Stimulated activated CD8-positive, alpha-beta memory T cell treated with anti-CD3 and anti-CD28 coated beads, Interleukin-4, amount 100 ng/mL, for 4 hours (primary cell): ENCODE data around the gene SLMAP.

Source experiments
- DNase-seq, 2 donors: peaks; one replicate each; pipeline ENCODE4 v3.0.0-alpha.2; 2020; ENCODE audit warnings: low read depth in 2 of 2, low spot score in 1 of 2

The SLMAP gene

DNA sequence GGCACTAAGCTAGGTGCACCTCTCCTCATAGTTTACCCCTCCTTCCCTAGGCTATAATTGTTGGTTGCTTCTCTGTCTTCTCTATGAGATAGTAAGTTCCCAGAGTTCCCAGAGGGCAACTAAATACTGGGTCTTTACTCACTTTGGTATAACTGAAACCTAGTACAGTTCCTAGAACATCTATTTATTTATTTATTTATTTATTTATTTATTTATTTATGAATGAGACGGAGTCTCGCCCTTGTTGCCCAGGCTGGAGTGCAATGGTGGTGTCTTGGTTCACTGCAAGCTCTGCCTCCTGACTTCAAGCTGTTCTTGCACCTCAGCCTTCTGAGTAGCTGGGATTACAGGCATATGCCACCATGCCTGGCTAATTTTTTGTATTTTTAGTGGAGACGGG lies 181.0 kb downstream of the SLMAP start:
- DNase-seq, result no peak

DNA sequence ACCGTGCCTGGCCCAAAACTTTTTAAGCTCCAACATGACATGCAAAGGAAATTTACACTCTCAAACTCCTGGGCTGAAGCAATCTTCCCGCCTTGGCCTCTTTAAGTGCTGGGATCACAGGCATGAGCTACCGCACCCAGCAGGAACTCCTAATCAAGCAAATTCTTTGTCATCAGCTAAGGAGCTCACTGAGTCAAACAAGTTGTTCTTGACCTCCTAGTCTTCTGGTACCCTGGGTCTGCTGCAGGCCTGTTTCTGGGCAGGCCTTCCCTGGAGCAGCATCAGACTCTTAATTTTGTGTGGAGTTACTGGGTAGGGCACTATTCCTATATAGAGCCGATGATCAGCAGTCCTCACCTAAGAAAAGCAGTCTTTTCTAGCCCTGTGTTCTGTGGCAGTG lies 183.7 kb downstream of the SLMAP start:
- no peak for DNase-seq

- DNase-seq, result no peak
Measured at GRCh38 chr3:57942388-57942787, 186.3 kb downstream of the SLMAP start.

- DNase-seq, result no peak
Measured at GRCh38 chr3:57942872-57943283, 186.8 kb downstream of the SLMAP start.

GRCh38 chr3:57943525-57944495 lies 187.7 kb downstream of the SLMAP start:
- DNase-seq, result no peak

DNA sequence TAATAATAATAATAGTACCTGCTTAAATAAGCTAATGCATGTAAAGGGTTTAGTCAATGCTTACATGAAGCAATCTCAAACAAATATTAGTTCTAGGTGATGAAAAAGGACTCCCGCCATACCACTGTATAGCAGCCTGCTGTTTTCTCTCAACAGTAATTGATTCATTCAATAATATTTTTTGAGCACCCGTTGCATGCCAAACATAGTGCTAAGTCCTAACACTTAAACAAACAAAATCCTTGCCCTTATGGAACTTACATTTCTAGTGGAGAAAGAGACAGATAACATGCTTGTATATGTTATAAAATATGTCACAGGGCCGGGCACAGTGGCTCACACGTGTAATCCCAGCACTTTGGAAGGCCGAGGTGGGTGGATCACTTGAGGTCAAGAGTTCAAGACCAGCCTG lies 190.9 kb downstream of the SLMAP start:
- DNase-seq, result no peak

- no peak for DNase-seq
Measured at GRCh38 chr3:57948080-57948671, 192.1 kb downstream of the SLMAP start.

DNA sequence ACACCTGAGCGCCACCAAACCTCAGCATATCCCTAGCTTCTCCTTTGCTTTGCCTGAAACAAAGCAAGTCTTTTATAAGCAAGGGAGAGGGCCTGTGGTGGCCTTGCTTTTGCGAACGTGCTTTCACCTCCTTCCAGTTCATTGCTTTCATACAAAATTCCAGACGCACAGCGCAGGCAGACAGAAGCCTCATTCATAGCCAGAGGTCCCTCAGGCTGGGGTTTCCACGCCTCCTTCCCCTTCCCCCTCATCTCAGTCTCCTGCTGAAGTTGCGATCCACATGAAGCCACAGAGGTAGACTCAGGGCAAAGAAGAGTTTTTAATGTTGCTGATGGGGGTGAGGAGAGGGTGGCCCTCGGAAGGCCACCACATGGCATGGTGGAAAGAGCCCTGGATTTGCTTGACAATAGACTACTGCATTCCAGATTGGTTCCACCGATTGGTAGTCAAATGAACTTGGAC lies 192.7 kb downstream of the SLMAP start:
- DNase-seq, result no peak

DNA sequence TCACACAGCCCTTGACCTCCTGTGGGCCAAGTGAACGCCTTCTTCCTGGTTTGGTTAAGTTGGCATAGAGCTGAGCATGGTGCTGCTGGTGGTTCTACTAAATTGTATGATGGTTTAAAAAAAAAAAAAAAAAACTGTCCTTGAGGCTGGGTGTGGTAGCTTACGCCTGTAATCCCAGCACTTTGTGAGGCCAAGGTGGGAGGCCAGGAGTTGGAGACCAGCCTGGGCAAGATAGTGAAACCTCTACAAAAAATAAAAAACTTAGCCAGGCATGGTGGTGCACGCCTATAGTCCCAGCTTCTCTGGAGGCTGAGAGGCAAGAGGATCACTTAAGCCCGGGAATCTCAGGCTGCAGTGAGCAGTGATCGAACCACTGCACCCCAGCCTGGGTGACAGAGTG lies 193.2 kb downstream of the SLMAP start:
- DNase-seq, result no peak

- no peak for DNase-seq
Measured at GRCh38 chr3:57949785-57950615, 193.9 kb downstream of the SLMAP start.

DNA sequence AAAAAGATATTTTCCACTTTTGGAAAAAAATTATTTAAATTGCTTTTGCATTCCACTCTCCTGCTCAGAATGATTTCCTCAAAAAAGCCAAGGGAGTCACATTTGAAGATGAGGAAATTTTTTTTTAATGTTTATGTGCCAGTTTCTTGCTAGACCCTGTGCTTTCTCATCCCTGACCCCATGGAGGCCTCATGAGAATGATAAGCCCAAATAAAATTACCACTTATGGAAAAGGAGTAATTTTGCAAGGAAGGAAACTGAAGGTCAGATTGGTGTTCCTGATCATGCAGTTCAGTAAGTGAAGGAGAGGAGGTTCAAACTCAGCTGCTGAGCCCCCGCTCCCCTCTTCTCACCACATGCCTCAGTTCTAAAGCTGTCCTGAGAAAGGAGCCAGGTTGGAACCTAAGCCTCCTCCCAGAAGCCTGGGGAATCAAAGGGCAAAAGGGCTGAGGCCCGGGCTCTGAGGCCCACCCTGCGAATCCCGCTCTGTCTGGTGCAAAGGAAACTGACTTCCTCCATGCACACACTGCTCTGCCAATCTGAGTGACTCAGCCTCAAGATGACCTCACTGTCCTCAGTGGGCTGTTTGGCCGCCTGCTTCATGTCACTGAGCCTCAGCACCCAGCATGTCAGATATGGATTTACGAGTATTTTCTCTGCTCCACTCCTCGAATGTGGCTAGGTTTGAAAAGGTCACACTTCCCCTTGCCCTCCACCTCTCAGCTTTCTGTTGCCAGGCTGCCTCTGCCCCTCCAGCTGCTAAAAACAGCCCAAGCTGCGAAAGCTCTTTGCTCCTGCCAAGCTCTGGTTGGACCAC lies 195.2 kb downstream of the SLMAP start:
- no peak for DNase-seq

DNA sequence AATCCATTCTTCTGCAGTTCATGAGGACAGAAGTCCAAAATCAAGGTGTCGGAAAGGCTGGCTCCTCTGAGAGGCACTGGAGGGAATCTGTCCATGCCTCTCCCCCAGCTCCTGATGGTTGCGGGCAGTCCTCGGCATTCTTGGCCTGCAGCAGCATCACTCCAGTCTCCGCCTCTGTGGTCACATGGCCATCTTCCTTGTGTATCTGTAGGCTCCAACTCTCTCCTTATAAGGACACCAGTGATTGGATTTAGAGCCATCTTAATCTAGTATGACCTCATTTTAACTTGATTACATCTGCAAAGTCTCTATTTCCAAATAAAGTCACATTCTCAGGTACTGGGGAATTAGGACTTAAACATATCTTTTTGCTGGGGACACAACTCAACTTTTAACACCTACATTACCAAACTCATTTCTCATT lies 196.1 kb downstream of the SLMAP start:
- no peak for DNase-seq

DNA sequence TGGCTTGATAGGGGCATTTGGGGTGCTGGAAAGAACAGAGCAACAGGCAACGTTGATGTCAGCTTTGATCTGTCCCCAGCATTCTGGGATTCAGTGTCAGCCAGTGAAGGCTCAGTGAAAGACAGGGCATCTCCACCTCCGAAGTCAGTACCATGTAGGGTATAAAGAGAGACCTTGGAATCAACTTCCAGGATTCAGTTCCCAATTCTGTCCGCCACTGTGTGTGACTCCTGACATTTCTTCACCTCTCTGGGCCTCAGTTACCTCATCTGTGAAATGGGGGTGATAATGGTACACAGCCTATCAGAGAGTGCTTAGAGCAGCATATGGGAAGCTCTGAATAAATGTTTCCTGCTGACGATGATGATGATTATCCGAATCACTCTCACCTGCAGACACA lies 196.5 kb downstream of the SLMAP start:
- DNase-seq, result no peak

- no peak for DNase-seq
Measured at GRCh38 chr3:57953576-57953975, 197.5 kb downstream of the SLMAP start.

DNA sequence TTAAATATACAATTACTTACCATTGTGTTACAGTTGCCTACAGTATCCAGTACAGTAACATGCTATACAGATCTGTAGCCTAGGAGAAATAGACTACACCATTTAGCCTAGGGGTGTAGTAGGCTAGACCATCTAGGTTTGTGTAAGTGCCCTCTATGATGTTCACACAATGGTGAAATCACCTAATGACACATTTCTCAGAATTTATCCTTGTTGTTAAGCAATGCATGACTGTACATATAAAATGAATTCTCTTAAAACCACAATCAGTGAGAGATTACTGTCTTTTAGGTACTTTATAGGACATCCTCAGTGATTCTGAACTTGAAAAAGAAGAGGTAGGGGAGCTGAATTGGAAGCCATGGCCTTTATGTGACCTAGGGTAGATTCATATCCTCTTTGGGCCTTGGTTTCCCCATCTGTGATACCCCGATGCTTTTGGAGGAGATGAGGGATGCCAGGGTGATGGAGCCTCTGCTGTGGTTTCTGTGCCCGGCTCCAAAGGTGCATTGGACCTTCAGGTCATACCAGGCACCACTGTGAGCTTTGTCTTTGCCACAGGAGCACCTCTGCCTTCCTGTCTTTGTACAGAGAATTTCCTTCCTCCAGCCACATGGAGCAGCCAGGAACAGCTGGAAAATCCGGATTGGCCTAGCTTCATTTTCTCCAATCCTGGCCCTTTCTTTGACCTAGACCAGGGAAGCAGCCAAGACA lies 200.2 kb downstream of the SLMAP start:
- no peak for DNase-seq

GRCh38 chr3:57956833-57957174 lies 200.7 kb downstream of the SLMAP start:
- DNase-seq, result no peak

DNA sequence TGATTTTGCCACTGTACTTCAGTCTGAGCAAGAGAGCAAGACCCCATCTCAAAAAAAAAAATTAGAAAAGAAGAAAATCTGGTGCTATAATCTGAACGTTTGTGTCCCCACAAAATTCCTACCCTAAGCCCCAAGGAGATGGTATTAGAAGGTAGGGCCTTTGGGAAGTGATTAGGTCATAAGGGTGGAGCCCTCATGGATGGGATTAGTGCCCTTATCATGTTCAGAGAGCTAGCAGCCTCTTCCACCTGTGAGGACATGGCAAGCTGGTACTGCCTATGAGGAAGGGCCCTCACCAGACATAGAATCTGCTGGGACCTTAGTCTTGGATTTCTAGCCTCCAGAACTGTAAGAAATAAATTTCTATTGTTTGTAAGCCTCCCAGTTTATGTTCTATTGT lies 201.7 kb downstream of the SLMAP start:
- DNase-seq, result no peak

DNA sequence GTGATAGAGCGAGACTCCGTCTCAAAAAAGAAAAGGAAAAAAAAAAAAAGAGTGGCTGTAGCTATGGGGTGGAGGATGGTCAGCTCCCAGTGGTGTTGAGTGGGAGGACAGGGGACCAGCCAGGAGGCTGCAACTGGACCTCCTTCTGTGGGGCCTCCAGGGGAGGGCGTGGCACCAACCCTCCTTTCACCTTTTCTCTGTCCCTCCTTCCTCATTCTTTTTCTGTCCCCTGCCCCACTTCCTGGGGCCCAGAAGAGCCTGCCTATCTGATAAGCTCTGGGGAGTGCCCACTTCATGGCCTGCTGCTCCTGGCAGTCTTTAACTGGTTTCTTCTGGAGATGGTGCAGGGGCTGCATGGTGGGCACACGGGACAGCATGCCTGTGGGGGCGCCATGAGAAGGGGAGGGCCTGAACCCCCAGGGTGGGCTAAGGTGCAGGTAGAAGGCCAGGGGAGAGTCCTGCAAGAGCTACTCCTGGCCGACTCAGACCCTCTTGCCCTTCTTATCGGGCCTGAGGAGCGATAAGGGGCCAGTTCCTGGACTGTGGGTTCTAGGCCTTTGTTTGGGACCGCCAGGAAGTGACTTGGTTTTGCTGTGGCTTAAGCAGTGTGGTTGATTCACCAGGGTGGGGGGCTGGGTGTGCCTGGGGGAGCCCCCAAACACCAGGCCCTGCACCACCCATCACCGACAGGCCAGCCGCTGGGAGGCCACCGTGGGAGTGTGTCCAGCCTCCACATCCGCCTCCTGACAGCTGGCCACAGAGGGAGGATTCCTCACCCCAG lies 202.7 kb downstream of the SLMAP start:
- DNase-seq, result no peak

- DNase-seq, result no peak
Measured at GRCh38 chr3:57959423-57960173, 203.5 kb downstream of the SLMAP start.
